ENCODE measurements around the gene STARD4.

Gene STARD4

GRCh38 chr5:111469903-111470302 lies 42.4 kb downstream of the STARD4 start:
- DNase-seq (ENCODE audit: low spot score), result peak; percentile 10

GRCh38 chr5:111469293-111469896 lies 42.9 kb downstream of the STARD4 start:
- no peak for DNase-seq (ENCODE audit: low spot score)

- DNase-seq (ENCODE audit: low spot score), result no peak
These were observed 49.0 kb downstream of the STARD4 start for GRCh38 chr5:111463311-111463710.

GRCh38 chr5:111461934-111462333 lies 50.4 kb downstream of the STARD4 start:
- no peak for DNase-seq (ENCODE audit: low spot score)

- DNase-seq (ENCODE audit: low spot score), result peak; percentile 20
These were observed 51.1 kb downstream of the STARD4 start for GRCh38 chr5:111461255-111461671.

GRCh38 chr5:111454776-111455175 lies 57.6 kb downstream of the STARD4 start:
- DNase-seq (ENCODE audit: low spot score), result no peak

GRCh38 chr5:111454198-111454622 lies 58.1 kb downstream of the STARD4 start:
- DNase-seq (ENCODE audit: low spot score), result no peak

GRCh38 chr5:111453747-111454146 lies 58.6 kb downstream of the STARD4 start:
- no peak for DNase-seq (ENCODE audit: low spot score)

GRCh38 chr5:111453295-111453694 lies 59.0 kb downstream of the STARD4 start:
- no peak for DNase-seq (ENCODE audit: low spot score)

- DNase-seq (ENCODE audit: low spot score), result no peak
These were observed 64.5 kb downstream of the STARD4 start for GRCh38 chr5:111447822-111448221.

- DNase-seq (ENCODE audit: low spot score), result no peak
These were observed 65.2 kb downstream of the STARD4 start for GRCh38 chr5:111447099-111447498.
